ENCODE data around the gene CCSER1. TPM values are rescaled to one million over a fixed set of nuclear protein-coding genes. Genes with fewer than 3 reads are reported as not detected.

CCSER1 gene
- total and polyA plus RNA-seq, 2 experiments from 2014 or later, result 2.9 to 3.4 TPM

DNA sequence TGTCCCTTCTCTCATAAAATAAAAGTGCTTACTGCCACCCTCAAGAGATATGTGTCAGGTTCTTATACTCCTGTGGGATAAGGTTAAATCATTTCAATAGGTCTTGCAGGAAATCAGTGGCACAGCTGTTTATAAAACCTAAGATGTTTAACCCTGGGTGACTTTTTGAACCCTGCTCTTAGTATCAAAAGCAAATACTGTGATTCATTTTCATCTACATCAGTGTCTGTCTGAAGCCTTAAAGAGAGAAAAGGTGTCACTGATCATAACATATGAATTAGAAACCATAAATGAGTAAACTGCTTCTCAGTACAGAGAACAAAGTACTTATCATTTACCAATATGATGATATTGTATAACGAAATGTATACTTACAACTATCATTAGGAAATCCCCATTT is 59.0 kb downstream of the CCSER1 start:
- H3K36me3 Mint-ChIP-seq (ENCODE audit: low read depth), result no peaks in the 10 kb centered on the region

More for the DNA sequence above, 59.0 kb downstream of the CCSER1 start:
- no peaks in the 10 kb centered on the region for H4K20me1 ChIP-seq (replicated peaks; ENCODE audit: insufficient read depth)
- Mint-ChIP-seq H3K4me3 (no peak overlapping the region), H3K9me3 (no peaks in the 10 kb centered on the region), H3K4me1 (peaks cover 25% of the 10 kb centered on the region), H3K27me3 (ENCODE audit: insufficient read depth, low read depth, poor library complexity) (no peaks in the 10 kb centered on the region), H3K27ac (no peak overlapping the region)
- H3K4me1 ChIP-seq (ENCODE audit: insufficient read depth), result peaks cover 19% of the 10 kb centered on the region
- H3F3A ChIP-seq (replicated peaks; ENCODE audit: low read depth), result no peaks in the 10 kb centered on the region
- TF ChIP-seq CREB1 (CRISPR knock-in tag; IDR thresholded peaks at IDR 0.05; ENCODE audit: low read depth), result no peak
- no peak for TF ChIP-seq ZNF331 (CRISPR knock-in tag; IDR thresholded peaks at IDR 0.05; ENCODE audit: low read depth)
- no peak for TF ChIP-seq JUNB (IDR thresholded peaks at IDR 0.05; ENCODE audit: unreplicated experiment)
- no peak for TF ChIP-seq STAT1 (IDR thresholded peaks at IDR 0.05; ENCODE audit: unreplicated experiment)
- TF ChIP-seq EZH2 (IDR thresholded peaks at IDR 0.05; ENCODE audit: low read depth, unreplicated experiment), result no peak
- TF ChIP-seq, protein P1, sequence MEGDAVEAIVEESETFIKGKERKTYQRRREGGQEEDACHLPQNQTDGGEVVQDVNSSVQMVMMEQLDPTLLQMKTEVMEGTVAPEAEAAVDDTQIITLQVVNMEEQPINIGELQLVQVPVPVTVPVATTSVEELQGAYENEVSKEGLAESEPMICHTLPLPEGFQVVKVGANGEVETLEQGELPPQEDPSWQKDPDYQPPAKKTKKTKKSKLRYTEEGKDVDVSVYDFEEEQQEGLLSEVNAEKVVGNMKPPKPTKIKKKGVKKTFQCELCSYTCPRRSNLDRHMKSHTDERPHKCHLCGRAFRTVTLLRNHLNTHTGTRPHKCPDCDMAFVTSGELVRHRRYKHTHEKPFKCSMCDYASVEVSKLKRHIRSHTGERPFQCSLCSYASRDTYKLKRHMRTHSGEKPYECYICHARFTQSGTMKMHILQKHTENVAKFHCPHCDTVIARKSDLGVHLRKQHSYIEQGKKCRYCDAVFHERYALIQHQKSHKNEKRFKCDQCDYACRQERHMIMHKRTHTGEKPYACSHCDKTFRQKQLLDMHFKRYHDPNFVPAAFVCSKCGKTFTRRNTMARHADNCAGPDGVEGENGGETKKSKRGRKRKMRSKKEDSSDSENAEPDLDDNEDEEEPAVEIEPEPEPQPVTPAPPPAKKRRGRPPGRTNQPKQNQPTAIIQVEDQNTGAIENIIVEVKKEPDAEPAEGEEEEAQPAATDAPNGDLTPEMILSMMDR (conservative IDR thresholded peaks at IDR 0.05; ENCODE audit: low read depth in 2 of 2), result no peak
- TF ChIP-seq, protein P2, sequence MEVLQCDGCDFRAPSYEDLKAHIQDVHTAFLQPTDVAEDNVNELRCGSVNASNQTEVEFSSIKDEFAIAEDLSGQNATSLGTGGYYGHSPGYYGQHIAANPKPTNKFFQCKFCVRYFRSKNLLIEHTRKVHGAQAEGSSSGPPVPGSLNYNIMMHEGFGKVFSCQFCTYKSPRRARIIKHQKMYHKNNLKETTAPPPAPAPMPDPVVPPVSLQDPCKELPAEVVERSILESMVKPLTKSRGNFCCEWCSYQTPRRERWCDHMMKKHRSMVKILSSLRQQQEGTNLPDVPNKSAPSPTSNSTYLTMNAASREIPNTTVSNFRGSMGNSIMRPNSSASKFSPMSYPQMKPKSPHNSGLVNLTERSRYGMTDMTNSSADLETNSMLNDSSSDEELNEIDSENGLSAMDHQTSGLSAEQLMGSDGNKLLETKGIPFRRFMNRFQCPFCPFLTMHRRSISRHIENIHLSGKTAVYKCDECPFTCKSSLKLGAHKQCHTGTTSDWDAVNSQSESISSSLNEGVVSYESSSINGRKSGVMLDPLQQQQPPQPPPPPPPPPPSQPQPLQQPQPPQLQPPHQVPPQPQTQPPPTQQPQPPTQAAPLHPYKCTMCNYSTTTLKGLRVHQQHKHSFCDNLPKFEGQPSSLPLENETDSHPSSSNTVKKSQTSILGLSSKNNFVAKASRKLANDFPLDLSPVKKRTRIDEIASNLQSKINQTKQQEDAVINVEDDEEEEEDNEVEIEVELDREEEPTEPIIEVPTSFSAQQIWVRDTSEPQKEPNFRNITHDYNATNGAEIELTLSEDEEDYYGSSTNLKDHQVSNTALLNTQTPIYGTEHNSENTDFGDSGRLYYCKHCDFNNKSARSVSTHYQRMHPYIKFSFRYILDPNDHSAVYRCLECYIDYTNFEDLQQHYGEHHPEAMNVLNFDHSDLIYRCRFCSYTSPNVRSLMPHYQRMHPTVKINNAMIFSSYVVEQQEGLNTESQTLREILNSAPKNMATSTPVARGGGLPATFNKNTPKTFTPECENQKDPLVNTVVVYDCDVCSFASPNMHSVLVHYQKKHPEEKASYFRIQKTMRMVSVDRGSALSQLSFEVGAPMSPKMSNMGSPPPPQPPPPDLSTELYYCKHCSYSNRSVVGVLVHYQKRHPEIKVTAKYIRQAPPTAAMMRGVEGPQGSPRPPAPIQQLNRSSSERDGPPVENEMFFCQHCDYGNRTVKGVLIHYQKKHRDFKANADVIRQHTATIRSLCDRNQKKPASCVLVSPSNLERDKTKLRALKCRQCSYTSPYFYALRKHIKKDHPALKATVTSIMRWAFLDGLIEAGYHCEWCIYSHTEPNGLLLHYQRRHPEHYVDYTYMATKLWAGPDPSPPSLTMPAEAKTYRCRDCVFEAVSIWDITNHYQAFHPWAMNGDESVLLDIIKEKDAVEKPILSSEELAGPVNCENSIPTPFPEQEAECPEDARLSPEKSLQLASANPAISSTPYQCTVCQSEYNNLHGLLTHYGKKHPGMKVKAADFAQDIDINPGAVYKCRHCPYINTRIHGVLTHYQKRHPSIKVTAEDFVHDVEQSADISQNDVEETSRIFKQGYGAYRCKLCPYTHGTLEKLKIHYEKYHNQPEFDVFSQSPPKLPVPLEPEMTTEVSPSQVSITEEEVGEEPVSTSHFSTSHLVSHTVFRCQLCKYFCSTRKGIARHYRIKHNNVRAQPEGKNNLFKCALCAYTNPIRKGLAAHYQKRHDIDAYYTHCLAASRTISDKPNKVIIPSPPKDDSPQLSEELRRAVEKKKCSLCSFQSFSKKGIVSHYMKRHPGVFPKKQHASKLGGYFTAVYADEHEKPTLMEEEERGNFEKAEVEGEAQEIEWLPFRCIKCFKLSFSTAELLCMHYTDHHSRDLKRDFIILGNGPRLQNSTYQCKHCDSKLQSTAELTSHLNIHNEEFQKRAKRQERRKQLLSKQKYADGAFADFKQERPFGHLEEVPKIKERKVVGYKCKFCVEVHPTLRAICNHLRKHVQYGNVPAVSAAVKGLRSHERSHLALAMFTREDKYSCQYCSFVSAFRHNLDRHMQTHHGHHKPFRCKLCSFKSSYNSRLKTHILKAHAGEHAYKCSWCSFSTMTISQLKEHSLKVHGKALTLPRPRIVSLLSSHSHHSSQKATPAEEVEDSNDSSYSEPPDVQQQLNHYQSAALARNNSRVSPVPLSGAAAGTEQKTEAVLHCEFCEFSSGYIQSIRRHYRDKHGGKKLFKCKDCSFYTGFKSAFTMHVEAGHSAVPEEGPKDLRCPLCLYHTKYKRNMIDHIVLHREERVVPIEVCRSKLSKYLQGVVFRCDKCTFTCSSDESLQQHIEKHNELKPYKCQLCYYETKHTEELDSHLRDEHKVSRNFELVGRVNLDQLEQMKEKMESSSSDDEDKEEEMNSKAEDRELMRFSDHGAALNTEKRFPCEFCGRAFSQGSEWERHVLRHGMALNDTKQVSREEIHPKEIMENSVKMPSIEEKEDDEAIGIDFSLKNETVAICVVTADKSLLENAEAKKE (CRISPR knock-in tag; IDR thresholded peaks at IDR 0.05), result no peak
- TF ChIP-seq, protein P3, sequence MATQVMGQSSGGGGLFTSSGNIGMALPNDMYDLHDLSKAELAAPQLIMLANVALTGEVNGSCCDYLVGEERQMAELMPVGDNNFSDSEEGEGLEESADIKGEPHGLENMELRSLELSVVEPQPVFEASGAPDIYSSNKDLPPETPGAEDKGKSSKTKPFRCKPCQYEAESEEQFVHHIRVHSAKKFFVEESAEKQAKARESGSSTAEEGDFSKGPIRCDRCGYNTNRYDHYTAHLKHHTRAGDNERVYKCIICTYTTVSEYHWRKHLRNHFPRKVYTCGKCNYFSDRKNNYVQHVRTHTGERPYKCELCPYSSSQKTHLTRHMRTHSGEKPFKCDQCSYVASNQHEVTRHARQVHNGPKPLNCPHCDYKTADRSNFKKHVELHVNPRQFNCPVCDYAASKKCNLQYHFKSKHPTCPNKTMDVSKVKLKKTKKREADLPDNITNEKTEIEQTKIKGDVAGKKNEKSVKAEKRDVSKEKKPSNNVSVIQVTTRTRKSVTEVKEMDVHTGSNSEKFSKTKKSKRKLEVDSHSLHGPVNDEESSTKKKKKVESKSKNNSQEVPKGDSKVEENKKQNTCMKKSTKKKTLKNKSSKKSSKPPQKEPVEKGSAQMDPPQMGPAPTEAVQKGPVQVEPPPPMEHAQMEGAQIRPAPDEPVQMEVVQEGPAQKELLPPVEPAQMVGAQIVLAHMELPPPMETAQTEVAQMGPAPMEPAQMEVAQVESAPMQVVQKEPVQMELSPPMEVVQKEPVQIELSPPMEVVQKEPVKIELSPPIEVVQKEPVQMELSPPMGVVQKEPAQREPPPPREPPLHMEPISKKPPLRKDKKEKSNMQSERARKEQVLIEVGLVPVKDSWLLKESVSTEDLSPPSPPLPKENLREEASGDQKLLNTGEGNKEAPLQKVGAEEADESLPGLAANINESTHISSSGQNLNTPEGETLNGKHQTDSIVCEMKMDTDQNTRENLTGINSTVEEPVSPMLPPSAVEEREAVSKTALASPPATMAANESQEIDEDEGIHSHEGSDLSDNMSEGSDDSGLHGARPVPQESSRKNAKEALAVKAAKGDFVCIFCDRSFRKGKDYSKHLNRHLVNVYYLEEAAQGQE (IDR thresholded peaks at IDR 0.05; ENCODE audit: unreplicated experiment), result no peak
- TF ChIP-seq ZNF114 (CRISPR knock-in tag; IDR thresholded peaks at IDR 0.05), result no peak
- TF ChIP-seq, protein P4, sequence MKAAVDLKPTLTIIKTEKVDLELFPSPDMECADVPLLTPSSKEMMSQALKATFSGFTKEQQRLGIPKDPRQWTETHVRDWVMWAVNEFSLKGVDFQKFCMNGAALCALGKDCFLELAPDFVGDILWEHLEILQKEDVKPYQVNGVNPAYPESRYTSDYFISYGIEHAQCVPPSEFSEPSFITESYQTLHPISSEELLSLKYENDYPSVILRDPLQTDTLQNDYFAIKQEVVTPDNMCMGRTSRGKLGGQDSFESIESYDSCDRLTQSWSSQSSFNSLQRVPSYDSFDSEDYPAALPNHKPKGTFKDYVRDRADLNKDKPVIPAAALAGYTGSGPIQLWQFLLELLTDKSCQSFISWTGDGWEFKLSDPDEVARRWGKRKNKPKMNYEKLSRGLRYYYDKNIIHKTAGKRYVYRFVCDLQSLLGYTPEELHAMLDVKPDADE (IDR thresholded peaks at IDR 0.05), result no peak
- no peak for TF ChIP-seq POLR2AphosphoS5 (IDR thresholded peaks at IDR 0.05; ENCODE audit: low read depth)
- TF ChIP-seq EZH2phosphoT487 (IDR thresholded peaks at IDR 0.05; ENCODE audit: unreplicated experiment), result no peak
- no peak for TF ChIP-seq NANOG (IDR thresholded peaks at IDR 0.05; ENCODE audit: borderline replicate concordance)
- no peak overlapping the region for H3K4me2 ChIP-seq
- H3K27ac ChIP-seq (ENCODE audit: low read depth), result no peak overlapping the region
- H3K4me3 ChIP-seq, result no peak overlapping the region
- H3K9me2 ChIP-seq (ENCODE audit: insufficient read depth), result no peaks in the 10 kb centered on the region
- no peaks in the 10 kb centered on the region for H3K36me3 ChIP-seq (ENCODE audit: insufficient read depth)
- DNase-seq (ENCODE audit: low spot score) (no peak), ATAC-seq (no peak)
- no peaks in the 10 kb centered on the region for H3K79me2 ChIP-seq (replicated peaks; ENCODE audit: insufficient read depth)
- no peak overlapping the region for H2AFZ ChIP-seq
- H3K27me3 ChIP-seq (ENCODE audit: insufficient read depth), result no peaks in the 10 kb centered on the region
